HG02571 (cell line): ENCODE results near the gene MIPEP.
"Not testable (repeated sequence)": the region's sequence is repeated elsewhere in the genome, so short reads cannot be mapped to it uniquely, and the experiment has no call there.

ENCODE experiments used
- ATAC-seq: cut with Tn5 transposase; IDR thresholded peaks from one replicate; pipeline ENCODE4 v1.9.1; 2021; ENCODE audit warnings: mild to moderate bottlenecking, moderate library complexity; ENCODE audit not compliant: unreplicated experiment

Gene MIPEP

GRCh38 chr13:23888658-23889614 lies at the start of gene MIPEP:
MIPEP (minus strand) TSS chr13:23889400; CDS start chr13:23889320, 80 bp downstream.
- peak; percentile 97 for ATAC-seq

- no peak for ATAC-seq
Observed at GRCh38 chr13:23934520-23934919, 45.3 kb upstream of the MIPEP start.

GRCh38 chr13:23928985-23929384 lies 39.8 kb upstream of the MIPEP start:
- ATAC-seq = no peak

GRCh38 chr13:23923031-23923430 lies 33.8 kb upstream of the MIPEP start:
- ATAC-seq = no peak

- no peak for ATAC-seq
Observed at GRCh38 chr13:23922005-23922932, 33.1 kb upstream of the MIPEP start.

GRCh38 chr13:23921451-23921888 lies 32.3 kb upstream of the MIPEP start:
- no peak for ATAC-seq

GRCh38 chr13:23919006-23919405 lies 29.8 kb upstream of the MIPEP start:
- no peak for ATAC-seq

- ATAC-seq = no peak
Observed at GRCh38 chr13:23918208-23918607, 29.0 kb upstream of the MIPEP start.

GRCh38 chr13:23915308-23915707 lies 26.1 kb upstream of the MIPEP start:
- ATAC-seq = no peak

- no peak for ATAC-seq
Observed at GRCh38 chr13:23912469-23912868, 23.3 kb upstream of the MIPEP start.

GRCh38 chr13:23909606-23910005 lies 20.4 kb upstream of the MIPEP start:
- no peak for ATAC-seq

GRCh38 chr13:23905766-23906165 lies 16.6 kb upstream of the MIPEP start:
- no peak for ATAC-seq

- no peak for ATAC-seq
Observed at GRCh38 chr13:23903906-23904280, 14.7 kb upstream of the MIPEP start.

GRCh38 chr13:23902975-23903905 lies 14.0 kb upstream of the MIPEP start:
- ATAC-seq = no peak

- no peak for ATAC-seq
Observed at GRCh38 chr13:23901365-23901764, 12.2 kb upstream of the MIPEP start.

- no peak for ATAC-seq
Observed at GRCh38 chr13:23899555-23899954, 10.4 kb upstream of the MIPEP start.

- ATAC-seq = no peak
Observed at GRCh38 chr13:23898101-23898500, 8.9 kb upstream of the MIPEP start.

GRCh38 chr13:23897452-23897919 lies 8.3 kb upstream of the MIPEP start, which contains the start of gene C1QTNF9B:
C1QTNF9B (minus strand) TSS chr13:23897502.
- ATAC-seq = not testable (repeated sequence)

GRCh38 chr13:23894746-23895145 lies 5.5 kb upstream of the MIPEP start:
- not testable (repeated sequence) for ATAC-seq

- not testable (repeated sequence) for ATAC-seq
Observed at GRCh38 chr13:23893791-23894190, 4.6 kb upstream of the MIPEP start.
